GM18951 (cell line): Measurements from ENCODE around the gene TRANK1.

Experiments used
- POLR2A ChIP-seq: IDR thresholded peaks from 4 replicates; pipeline ENCODE4 v1.6.1; 2011; ENCODE audit warnings: mild to moderate bottlenecking; ENCODE audit not compliant: insufficient read length, insufficient read depth; ENCODE audit errors: extremely low read depth
- in situ Hi-C: fragments of 300-500 bp; cut with MboI; formaldehyde crosslinking; loops from one replicate; pipeline ENCODE4 v1.12.0; 2022; ENCODE audit warnings: low sequenced_read_pairs, mixed read lengths, inconsistent platforms; ENCODE audit not compliant: unreplicated experiment

TRANK1 gene

GRCh38 chr3:36945333-36945980 is 603 bp upstream of the TRANK1 start:
- no peak for TF ChIP-seq POLR2A
- in situ Hi-C loops: no loop called here

GRCh38 chr3:36944012-36944640 is 728 bp downstream of the TRANK1 start:
- in situ Hi-C loops: no loop called here

GRCh38 chr3:36943601-36944000 is 1.3 kb downstream of the TRANK1 start:
- no peak for TF ChIP-seq POLR2A
- in situ Hi-C loops: no loop called here

More at GRCh38 chr3:36944012-36944640, 728 bp downstream of the TRANK1 start:
- peak; percentile 6 for TF ChIP-seq POLR2A

- TF ChIP-seq POLR2A: no peak
- in situ Hi-C loops: no loop called here
Observed at GRCh38 chr3:36942638-36943248, 2.1 kb downstream of the TRANK1 start.

GRCh38 chr3:36941658-36942057 is 3.2 kb downstream of the TRANK1 start:
- in situ Hi-C loops: no loop called here
- TF ChIP-seq POLR2A: no peak

DNA sequence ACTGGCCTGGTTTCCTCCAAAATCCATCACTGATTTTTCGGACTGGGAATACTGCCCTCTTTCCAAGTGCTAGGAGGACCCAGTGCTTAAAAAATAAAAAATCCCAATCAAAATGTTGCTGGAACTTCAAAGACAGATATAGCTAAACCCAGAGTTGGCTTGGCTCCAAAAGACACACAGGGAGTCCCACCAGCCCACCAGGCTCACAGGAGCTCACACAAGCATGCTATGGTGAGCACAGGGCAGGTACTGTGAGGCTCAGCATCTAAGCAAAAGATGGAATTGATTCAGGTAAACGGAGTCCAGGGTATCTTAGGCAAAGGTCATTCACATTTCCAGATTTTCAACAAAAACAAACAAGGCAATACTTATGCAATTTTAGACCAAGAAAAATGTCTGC is 3.7 kb downstream of the TRANK1 start:
- in situ Hi-C loops: no loop called here
- TF ChIP-seq POLR2A: no peak

- in situ Hi-C loops: loop anchor here (10.0 kb wide), 1 partner anchor 213 kb away; no protein-coding TSS in a partner anchor
- TF ChIP-seq POLR2A: no peak
Observed at GRCh38 chr3:36937492-36937891, 7.4 kb downstream of the TRANK1 start.

GRCh38 chr3:36933540-36934296 is 11.1 kb downstream of the TRANK1 start:
- in situ Hi-C loops: loop anchor here (10.0 kb wide), 1 partner anchor 209 kb away; no protein-coding TSS in a partner anchor
- no peak for TF ChIP-seq POLR2A

- in situ Hi-C loops: loop anchor here (10.0 kb wide), 1 partner anchor 207 kb away; no protein-coding TSS in a partner anchor
Observed at GRCh38 chr3:36931424-36931823, 13.4 kb downstream of the TRANK1 start.

DNA sequence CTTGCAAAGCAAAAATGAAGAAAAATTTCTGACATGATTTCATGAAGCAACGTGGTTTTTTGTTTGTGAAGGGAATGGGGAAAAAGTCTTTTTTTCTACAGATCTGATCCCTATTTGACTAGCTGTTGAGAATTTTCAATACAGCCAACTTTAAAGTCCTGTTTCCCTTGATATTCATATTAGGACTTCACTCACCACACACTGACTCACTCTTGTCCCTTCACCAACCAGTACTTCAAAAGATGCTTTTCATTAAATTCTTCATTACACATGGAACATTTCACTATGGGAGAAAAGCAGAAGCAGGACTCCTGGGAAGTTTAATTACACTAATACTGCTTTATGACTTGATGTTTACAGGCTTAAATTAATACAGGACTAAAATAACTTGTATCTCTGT is 16.6 kb downstream of the TRANK1 start:
- in situ Hi-C loops: no loop called here
- TF ChIP-seq POLR2A: no peak

GRCh38 chr3:36926292-36926897 is 18.5 kb downstream of the TRANK1 start:
- in situ Hi-C loops: no loop called here
- TF ChIP-seq POLR2A: no peak

DNA sequence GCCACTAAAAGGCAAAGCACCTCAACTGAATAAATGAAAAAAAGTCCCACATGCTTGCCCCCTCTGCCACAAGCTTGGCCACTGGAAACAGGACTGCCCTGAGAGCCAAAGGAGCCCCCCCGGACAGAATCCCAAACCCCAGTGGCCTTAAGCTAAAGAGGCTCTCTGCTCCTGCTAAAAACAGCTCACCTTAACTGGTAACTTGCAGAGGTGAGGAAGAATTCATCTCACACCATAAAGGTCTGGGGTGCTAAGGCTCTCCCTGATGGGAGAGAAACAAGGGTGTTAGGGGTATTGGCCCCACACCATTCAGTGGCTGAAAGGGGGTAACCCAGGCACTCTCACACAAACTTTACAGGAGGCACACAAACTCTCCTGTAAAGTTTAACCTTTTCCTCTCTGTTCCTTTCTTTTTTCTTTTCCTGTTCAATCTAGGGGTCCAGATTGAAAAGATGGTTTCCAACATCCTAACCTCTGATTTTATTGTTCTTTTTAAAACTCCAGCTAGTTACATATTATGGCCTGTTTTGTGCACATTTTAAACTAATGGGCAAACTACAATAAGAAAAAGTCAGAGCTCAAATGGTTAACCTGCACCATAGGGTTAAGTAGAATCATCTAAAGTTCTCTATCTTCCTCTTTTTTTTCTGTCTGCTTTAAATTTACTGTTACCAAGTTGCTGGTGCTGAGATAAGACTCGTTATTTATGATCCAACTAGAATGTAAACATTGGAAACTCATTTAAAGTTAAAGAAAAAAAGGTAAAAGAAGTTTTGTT is 19.9 kb downstream of the TRANK1 start:
- no peak for TF ChIP-seq POLR2A
- in situ Hi-C loops: no loop called here
